ENCODE results near the gene RAP1GAP. TPM values are rescaled to one million over a fixed set of nuclear protein-coding genes. Genes with fewer than 3 reads are reported as not detected.

RAP1GAP gene
- total RNA-seq, 2 experiments from 2014 or later = 0.17 to 0.32 TPM

DNA sequence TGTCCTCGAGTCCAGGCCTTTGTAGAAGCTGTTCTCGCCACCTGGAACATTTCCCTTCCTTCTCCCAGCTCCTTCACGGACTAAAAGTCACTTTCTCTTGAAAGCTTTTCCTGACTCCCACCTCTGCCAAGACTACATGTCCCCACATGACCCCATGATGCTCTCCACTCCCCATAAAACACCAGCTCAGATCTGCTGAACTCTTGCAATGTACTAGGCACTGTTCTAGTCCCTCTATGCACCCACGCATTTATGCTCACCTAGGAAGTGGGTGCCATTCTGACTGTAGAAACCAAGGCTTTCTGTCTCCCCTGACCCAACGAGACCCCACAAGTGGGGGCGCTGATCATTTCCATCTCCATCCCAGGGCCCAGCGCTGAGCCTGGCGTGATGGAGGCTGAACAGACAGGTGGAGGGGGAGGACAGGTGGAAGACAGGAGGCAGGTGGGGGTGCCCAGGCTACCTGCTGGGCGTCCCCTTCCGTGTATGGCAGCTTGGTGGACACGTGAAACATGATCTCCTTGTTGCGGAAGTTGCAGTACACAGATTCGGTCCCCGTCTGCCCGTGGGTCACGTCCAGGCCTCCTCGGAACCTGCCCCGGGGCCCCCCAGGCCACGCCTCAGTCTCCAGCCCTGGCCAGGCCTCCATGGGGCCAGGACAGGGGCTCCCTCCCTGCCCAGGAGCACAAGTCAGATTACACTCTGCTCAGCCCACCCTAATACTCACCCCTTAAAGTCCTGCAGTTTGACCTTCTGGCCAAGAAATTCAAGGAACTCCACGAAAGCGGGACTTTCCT lies 58.0 kb downstream of the RAP1GAP start:
- Mint-ChIP-seq H3K27me3 (no peaks in the 10 kb centered on the region), H3K27ac (no peak overlapping the region), H3K4me3 (no peak overlapping the region), H3K36me3 (ENCODE audit: low read depth) (no peaks in the 10 kb centered on the region), H3K9me3 (no peaks in the 10 kb centered on the region), H3K4me1 (peaks cover 13% of the 10 kb centered on the region)
- no peak for DNase-seq
- ChIA-PET CTCF (no interaction called here), POLR2A (no interaction called here)

DNA sequence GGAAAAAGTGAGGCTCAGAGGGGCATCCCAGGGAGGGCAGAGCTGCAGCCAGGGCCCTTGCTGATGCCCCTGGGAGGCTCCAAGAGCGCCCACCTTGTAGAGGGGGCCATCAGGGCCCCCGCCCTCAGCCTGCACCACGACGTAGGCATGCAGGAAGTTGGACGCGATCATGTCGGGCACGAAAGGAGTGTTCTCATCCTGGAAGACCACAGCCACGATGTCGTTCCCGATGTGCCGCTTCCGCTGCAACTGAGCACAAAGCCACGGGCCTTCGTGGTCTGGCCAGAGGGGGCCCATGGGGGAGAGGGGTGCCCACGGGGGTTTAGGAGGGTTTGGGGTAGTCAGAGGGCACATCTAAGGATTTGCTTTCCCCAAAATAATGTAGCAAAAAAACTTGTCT lies 59.1 kb downstream of the RAP1GAP start:
- Mint-ChIP-seq H3K27me3 (no peaks in the 10 kb centered on the region), H3K9me3 (no peaks in the 10 kb centered on the region), H3K4me1 (peaks cover 13% of the 10 kb centered on the region), H3K4me3 (no peak overlapping the region), H3K27ac (no peak overlapping the region), H3K36me3 (ENCODE audit: low read depth) (no peaks in the 10 kb centered on the region)
- ChIA-PET CTCF (no interaction called here), POLR2A (no interaction called here)
- DNase-seq = no peak

DNA sequence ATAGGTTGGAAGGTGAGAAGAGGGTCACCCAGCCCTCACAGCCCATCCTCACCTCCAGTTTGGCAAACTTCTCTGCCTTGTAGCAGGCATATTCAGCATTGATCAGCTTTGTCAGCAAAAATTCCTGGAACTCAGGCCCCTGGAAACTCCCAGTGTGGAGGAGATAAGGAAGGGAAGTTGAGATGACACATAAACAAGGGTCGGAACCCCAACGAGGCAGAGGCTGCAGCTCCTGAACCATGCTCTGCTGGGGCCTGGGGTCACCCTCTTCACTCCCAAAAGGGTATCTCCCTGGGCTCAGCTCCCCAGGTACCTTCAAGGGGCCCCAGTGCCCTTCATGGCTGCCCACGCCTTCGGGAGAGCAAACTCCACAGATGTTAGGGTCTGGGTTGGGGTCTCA lies 60.4 kb downstream of the RAP1GAP start:
- Mint-ChIP-seq H3K4me3 (no peak overlapping the region), H3K27me3 (no peaks in the 10 kb centered on the region), H3K27ac (no peak overlapping the region), H3K9me3 (no peaks in the 10 kb centered on the region), H3K36me3 (ENCODE audit: low read depth) (no peaks in the 10 kb centered on the region), H3K4me1 (peaks cover 13% of the 10 kb centered on the region)
- CTCF ChIA-PET = no interaction called here
- DNase-seq = no peak
- POLR2A ChIA-PET = no interaction called here

DNA sequence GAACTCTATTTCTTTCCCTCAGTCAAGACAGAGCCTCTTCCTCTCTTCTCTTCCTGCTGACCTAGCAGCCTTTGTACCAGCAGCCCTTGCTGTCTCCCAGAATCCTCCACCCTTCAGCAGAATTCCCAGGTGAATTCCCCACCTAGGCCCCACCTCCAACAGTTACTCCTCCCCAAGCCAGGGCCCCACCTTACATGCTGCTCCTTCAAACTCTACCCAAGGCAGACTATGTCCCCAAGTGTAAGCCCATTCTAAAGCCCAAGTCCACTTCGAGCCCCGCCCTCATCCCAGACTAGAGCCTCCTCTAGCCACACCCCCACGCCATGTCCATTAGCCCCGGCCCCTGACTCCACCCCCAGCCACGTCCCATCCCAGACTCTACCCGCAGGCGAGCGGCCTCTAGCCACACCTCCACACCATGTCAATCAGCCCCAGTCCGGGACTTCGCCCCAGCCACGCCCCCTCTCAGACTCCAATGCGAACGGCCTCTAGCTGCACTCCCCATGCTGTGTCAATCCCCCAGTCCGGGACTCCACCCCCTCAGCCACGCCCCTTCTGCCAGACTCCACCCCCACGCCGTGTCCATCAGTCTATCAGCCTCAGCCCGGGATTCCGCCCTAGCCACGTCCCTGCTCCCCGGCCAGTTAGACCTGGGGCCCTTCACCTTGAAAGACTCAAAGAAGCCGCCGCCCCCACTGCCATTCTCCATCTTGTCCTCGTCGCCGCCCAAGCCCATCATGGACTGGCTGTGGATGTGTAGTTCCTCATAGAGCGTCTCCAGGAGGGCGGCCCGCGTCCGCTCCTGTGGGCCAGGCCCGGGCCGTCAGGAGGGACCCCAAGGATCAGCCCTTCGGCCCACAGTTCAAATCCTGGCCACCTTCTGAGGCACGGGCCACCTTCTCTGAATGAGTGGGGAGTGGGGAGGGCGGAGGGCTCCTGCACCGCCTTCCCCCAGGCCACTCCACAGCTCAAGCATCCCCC lies 61.3 kb downstream of the RAP1GAP start:
- no peaks in the 10 kb centered on the region for H3K27me3 Mint-ChIP-seq
- no peak overlapping the region for H3K4me3 Mint-ChIP-seq
- ChIA-PET CTCF (no interaction called here), POLR2A (no interaction called here)
- no peaks in the 10 kb centered on the region for H3K9me3 Mint-ChIP-seq
- DNase-seq = peak; percentile 41
- H3K27ac Mint-ChIP-seq = no peak overlapping the region
- no peaks in the 10 kb centered on the region for H3K36me3 Mint-ChIP-seq (ENCODE audit: low read depth)
- H3K4me1 Mint-ChIP-seq = peaks cover 13% of the 10 kb centered on the region

DNA sequence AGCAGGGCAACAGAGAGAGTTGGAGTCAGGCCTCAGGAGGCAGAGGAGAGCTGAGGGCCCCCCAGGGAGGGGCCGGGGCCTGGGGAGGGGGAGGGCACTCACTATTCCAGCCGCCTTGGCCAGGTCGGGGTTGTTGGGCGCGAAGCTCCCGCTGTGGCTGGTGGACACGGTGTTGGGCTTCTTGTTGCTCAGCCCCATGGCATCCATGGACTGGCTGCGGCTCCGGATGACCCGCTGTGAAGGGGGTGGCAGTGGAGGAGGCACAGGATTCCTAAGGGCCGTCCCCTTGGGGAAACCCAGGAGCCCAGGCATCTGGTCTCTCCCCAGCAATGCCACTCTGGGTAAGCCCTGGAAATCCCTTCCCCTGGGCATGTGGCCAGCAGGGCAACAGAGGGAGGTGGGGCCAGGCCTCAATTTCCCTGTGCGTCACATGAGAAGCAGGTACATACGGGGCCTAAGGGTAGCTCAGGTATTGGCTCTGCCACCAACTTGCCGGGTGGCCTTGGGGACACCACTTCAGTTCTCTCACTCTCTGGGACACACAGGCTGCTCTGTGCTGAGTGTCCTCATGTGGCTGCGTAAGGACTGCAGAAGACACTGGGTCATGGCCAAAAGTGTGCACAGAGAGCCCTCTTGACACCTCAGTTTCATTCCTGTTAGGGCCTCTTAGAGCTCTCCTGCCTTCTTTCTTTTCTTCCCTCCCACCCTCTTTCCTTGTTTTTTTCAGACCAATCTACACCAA lies 63.0 kb downstream of the RAP1GAP start:
- CTCF ChIA-PET = no interaction called here
- DNase-seq = no peak
- POLR2A ChIA-PET = interaction anchor here (0.6 kb wide), 1 partner anchor 825 kb away, joined by 3 read pairs; no protein-coding TSS in a partner anchor
- Mint-ChIP-seq H3K4me3 (no peak overlapping the region), H3K27me3 (no peaks in the 10 kb centered on the region), H3K27ac (no peak overlapping the region), H3K9me3 (no peaks in the 10 kb centered on the region), H3K4me1 (peaks cover 13% of the 10 kb centered on the region), H3K36me3 (ENCODE audit: low read depth) (no peaks in the 10 kb centered on the region)

DNA sequence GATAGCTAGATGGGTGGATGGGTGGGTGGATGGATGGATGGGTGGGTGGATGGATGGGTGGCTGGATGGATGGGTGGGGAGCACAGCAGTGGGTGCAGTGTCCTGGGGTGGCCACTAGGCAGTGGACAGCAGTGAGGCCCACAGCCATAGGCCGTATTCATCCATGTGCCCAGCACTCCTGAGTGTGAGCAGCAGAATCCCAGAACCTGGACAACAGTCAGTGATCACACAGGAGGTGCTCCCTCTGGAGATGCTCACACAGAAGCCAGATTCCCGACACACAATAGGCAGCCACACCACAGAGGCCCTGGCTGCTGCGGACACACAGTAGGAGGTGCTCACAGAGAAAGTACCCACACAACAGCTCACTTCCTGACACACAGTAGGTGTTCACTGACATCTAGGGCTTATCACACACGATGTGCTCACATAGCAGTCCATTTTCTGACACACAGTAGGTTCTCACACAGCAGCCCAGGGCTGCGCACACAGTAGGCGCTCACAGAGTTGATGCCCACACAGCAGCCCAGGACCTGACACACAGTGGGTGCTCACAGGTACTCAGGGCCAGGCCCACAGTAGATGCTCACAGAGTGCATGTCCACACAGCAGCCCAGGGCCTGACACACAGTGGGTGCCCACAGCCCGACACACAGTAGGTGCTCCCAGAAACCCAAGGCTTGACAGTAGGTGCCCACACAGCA lies 64.0 kb downstream of the RAP1GAP start:
- no peak overlapping the region for H3K27ac Mint-ChIP-seq
- POLR2A ChIA-PET = no interaction called here
- H3K4me1 Mint-ChIP-seq = peaks cover 13% of the 10 kb centered on the region
- H3K27me3 Mint-ChIP-seq = no peaks in the 10 kb centered on the region
- CTCF ChIA-PET = interaction anchor here (1.3 kb wide), 1 partner anchor 259 kb away, joined by 3 read pairs; no protein-coding TSS in a partner anchor
- H3K36me3 Mint-ChIP-seq (ENCODE audit: low read depth) = no peaks in the 10 kb centered on the region
- no peak for DNase-seq
- H3K9me3 Mint-ChIP-seq = no peaks in the 10 kb centered on the region
- H3K4me3 Mint-ChIP-seq = no peak overlapping the region

DNA sequence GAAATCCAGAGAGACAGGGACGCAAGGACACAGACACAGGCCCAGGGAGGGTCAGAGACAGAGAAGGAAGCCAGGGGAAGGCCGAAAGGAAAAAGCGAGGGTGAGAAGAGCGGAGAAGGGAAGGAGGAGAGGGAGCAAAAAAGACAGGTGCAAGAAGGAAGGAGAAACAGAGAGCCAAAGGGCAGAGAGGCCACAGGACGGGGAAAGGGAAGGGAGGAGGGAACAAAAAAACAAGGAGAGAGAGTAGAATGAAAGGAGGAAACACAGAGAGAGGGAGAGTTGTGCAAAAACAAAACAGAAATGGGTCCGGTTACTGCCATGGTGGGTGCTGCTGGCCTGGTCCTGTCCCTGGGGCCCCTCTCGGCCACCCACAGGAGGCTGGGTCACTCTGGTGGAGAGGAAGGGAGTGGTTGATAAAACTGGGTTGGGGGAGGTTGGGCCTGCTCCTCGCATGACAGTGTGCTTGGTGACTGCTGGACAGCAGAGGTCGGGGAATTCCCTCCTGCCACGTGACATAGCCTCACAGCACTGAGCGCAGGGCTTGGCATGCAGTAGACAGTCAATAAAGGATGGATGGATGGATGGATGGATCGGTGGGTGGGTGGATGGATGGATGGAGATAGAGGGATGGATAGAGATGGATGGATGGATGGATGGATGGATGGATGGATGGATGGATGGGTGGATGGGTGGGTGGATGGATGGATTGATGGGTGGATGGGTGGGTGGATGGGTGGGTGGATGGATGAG lies 64.8 kb downstream of the RAP1GAP start:
- ChIA-PET POLR2A (no interaction called here), CTCF (interaction anchor here (1.3 kb wide), 1 partner anchor 259 kb away, joined by 3 read pairs; no protein-coding TSS in a partner anchor)
- H3K4me1 Mint-ChIP-seq = peaks cover 13% of the 10 kb centered on the region
- no peaks in the 10 kb centered on the region for H3K27me3 Mint-ChIP-seq
- no peak for DNase-seq
- H3K9me3 Mint-ChIP-seq = no peaks in the 10 kb centered on the region
- H3K27ac Mint-ChIP-seq = no peak overlapping the region
- H3K4me3 Mint-ChIP-seq = no peak overlapping the region
- H3K36me3 Mint-ChIP-seq (ENCODE audit: low read depth) = no peaks in the 10 kb centered on the region

DNA sequence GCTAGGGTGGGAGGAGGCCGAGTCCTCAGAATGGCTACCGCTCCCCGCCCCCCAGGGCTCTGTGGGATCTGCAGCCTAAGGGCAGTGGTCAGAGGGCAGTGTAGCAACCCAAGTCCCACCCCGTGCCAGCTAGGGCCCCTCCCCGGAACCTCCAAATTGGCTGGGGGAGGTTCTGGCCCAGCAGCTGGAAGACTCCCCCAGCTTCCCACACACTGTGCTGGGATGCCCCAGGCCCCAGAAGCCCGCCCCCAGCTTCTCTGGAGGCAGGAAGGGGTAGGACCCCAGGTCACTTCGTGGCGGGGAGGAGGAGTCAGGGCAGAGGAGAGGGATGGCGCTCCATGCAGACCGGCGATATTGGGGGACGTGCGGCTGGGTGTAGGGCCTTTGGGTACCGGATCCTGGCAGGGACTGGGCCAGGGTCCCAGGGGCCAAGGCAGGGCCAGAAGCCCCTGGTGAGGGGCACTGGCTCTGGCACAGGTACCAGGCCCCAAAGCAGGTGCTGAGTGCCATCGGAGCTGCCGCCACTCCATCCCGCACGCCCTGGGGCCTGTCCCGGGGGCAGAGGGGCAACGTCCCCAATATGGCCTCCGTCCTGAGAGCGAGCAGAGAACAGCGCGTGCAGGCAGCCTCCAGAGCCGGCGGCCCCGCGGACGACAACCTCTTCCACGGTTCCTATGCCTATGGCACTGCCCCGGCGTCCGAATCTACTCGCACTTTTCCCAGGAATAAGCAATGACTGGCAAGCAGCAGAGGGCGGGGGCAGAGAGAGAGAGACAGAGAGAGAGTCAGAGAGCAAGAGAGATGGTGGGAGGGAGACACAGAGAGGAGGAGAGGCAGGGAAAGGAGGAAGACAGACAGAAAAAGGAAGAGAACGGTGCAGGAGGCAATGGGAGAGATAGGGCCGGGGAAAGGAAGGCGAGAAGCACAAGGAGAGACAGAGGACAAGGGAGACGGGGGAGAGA lies 65.7 kb downstream of the RAP1GAP start:
- H3K27me3 Mint-ChIP-seq = no peaks in the 10 kb centered on the region
- ChIA-PET POLR2A (no interaction called here), CTCF (interaction anchor here (0.5 to 0.6 kb wide), 2 partner anchors 326 to 417 kb away, joined by 3 to 4 read pairs; no protein-coding TSS in a partner anchor)
- no peaks in the 10 kb centered on the region for H3K9me3 Mint-ChIP-seq
- no peaks in the 10 kb centered on the region for H3K36me3 Mint-ChIP-seq (ENCODE audit: low read depth)
- no peak overlapping the region for H3K4me3 Mint-ChIP-seq
- no peak overlapping the region for H3K27ac Mint-ChIP-seq
- DNase-seq = no peak
- H3K4me1 Mint-ChIP-seq = peaks cover 11% of the 10 kb centered on the region

DNA sequence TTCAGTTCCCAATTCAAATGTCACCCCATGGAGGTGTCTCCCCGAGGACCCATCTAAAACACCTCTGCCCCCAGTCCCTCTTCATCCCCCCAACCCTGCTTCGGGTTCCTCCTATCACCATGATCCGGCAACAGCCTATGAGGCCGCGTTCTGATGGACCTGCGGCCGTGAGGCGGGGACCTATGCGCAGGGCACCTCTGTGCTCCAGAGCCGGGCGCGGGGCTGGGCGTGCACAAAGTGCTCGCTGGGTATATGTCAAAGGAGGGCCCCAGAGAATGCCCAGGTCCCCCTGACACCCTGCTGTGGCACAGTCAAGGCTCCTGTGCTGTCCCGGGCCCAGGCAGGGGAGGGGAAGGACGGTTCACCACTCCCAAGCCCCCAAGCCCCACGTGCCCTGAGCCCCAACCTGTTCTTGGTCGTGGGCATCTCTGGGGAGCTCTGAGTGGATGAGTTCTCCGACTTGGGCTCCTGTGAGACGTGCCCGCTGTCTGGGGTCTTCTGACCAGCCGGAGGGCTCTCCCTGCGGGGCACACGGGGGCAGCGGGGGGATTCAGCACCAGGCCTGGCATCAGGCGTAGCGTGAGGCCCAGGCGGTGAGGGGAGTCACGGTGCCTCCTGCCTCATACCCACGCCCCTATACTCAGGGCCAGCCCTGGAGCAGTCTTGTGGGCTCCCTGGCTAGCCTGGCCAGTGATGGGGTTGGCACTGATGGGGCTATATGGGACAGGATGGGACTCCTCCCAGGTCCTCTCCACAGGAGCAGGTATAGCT lies 67.7 kb downstream of the RAP1GAP start:
- Mint-ChIP-seq H3K27me3 (no peaks in the 10 kb centered on the region), H3K27ac (no peak overlapping the region), H3K9me3 (no peaks in the 10 kb centered on the region), H3K4me3 (no peak overlapping the region), H3K36me3 (ENCODE audit: low read depth) (no peaks in the 10 kb centered on the region), H3K4me1 (no peaks in the 10 kb centered on the region)
- ChIA-PET CTCF (no interaction called here), POLR2A (interaction anchor here (0.6 kb wide), 1 partner anchor 1290 kb away, joined by 3 read pairs; no protein-coding TSS in a partner anchor)
- no peak for DNase-seq

DNA sequence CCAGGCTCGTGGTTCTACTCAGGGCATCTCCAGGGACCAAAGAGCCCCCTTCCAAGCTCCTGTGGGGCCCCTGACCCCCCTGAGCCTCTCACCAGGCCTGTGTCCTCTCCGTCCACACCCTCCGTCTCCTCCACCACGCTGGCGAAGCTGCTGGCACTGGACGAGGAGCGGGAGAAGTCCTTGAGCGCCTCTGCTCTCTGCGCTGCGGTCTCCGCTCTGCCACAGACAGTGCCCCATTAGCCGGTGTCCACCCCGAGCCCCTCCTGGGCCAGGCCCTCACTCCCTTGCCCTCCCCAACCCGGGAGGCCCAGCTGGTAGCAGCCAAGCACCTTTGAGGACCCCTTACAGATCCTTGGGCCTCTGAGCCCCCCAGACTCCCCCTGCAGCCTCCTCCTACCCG lies 69.8 kb downstream of the RAP1GAP start:
- no peak for DNase-seq
- Mint-ChIP-seq H3K27me3 (no peaks in the 10 kb centered on the region), H3K27ac (no peak overlapping the region), H3K4me1 (no peaks in the 10 kb centered on the region), H3K36me3 (ENCODE audit: low read depth) (no peaks in the 10 kb centered on the region), H3K4me3 (no peak overlapping the region), H3K9me3 (no peaks in the 10 kb centered on the region)
- ChIA-PET POLR2A (no interaction called here), CTCF (no interaction called here)
